Myocyte (in vitro differentiated cells): ENCODE data around the gene IFTAP. TPM values are rescaled to one million over a fixed set of nuclear protein-coding genes. Genes with fewer than 3 reads are reported as not detected.

Source experiments
- DNase-seq: peaks from one replicate; pipeline ENCODE4 v3.0.0-alpha.2; 2012; ENCODE audit warnings: low read depth
- total RNA-seq: library from RNA; depleted of rRNA; stranded (reverse); fragments of >200 nt; gene quantifications from 2 replicates; pipeline ENCODE4 v1.2.3, GENCODE V29; 2014

The IFTAP gene
- total RNA-seq, 1 donor from 2014 or later = 45.1 TPM

GRCh38 chr11:36703055-36703404, 108.7 kb downstream of the IFTAP start:
- DNase-seq = no peak

Other genes starting within 250 kb of the IFTAP start
- 18.3 and 20.4 TPM in 2 replicates for gene TRAF6, start 84.2 kb upstream of the IFTAP start, total RNA-seq
- gene RAG1, start 26.5 kb upstream of the IFTAP start, total RNA-seq = 2.6 and 5.6 TPM in 2 replicates
- gene RAG2, start 3.7 kb downstream of the IFTAP start, total RNA-seq = not detected in 2 replicates